ENCODE data around the gene GSTT2B. TPM values are rescaled to one million over a fixed set of nuclear protein-coding genes. Genes with fewer than 3 reads are reported as not detected.
"Not testable (repeated sequence)": the region's sequence is repeated elsewhere in the genome, so short reads cannot be mapped to it uniquely, and the experiment has no call there.

GSTT2B gene
- total RNA-seq, 1 donor from 2014 or later, result 4.8 TPM

DNA sequence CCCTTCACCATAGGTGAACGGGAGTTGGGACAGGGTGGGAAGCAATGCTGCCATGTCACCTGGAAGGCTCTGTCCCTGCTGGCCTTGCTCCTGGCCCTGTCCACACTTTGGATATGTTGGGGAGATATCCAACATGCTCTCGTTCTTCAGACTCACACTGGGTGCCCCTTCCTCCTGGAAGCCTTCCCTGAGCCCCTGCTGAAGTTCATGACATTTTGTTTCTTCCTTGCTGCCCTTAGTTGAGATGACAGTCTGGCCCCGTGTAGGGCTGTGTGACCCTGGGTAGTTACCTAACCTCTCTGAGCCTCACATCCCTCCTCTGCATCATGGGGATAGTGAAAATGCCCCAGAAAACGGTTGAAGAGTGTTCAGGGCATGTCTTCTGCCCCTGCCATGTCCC lies 7.5 kb downstream of the GSTT2B start:
- not testable (repeated sequence) for H3K27me3 Mint-ChIP-seq; H3K4me1 Mint-ChIP-seq (ENCODE audit: low read depth); H3K9me3 Mint-ChIP-seq (ENCODE audit: low read depth); H3K36me3 Mint-ChIP-seq (ENCODE audit: insufficient read depth); H3K27ac Mint-ChIP-seq; H3K4me3 Mint-ChIP-seq (ENCODE audit: low read depth); DNase-seq (ENCODE audit: low spot score, unreplicated experiment)

DNA sequence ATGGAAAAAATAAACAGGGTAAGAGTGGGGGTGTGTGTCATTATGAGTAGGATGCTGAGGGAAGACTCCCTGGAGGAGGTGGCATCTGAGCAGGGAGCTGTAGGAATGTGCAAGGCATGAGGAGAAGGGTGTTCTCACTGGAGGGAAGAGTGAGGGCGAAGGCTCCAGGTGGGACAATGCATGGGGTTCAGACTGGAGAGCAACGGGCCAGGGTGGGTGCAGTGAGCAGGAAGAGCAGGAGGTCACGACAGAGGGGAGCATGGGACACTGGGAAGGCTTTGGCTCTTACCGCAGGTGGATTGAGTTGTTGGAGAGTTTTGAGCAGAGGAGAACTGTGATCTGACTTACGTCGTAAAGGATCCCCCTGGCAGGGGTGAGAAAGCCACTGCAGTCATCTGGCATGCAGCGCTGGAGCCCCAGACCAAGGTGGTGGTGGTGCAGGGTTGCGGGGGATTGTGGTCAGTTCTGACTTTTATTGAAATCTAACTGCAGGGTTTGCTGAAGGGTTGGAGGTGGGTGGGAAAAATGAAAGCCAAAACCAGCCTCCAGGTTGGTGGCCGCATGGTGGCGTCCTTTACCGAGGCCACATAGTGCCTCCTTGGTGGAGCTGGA lies 8.1 kb downstream of the GSTT2B start:
- peak overlapping the region; percentile 2 for H3K27ac Mint-ChIP-seq

DNA sequence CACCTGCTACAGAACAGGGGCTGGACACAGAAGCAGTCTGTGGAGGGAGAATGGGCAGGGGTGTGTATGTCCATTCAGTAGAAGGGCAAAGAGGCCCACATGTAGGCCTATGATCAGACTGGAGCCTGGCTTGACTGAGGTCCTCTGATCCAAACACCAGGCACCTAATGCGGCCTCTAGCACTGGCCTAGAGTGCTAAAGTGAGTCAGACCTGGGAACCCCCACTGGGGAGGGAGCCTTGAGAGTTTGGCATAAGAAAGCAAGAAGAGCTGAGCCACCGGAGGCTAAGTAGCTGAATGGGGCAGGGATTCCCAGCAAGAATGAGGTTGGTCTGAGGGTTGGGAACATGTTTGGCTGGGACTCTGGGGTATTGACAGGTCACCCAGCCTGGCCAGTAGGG lies 9.6 kb downstream of the GSTT2B start:
- H3K4me1 Mint-ChIP-seq (ENCODE audit: low read depth); H3K27me3 Mint-ChIP-seq; DNase-seq (ENCODE audit: low spot score, unreplicated experiment); H3K9me3 Mint-ChIP-seq (ENCODE audit: low read depth); H3K27ac Mint-ChIP-seq; H3K4me3 Mint-ChIP-seq (ENCODE audit: low read depth); H3K36me3 Mint-ChIP-seq (ENCODE audit: insufficient read depth): not testable (repeated sequence)

More for the DNA sequence above, 8.1 kb downstream of the GSTT2B start:
- not testable (repeated sequence) for H3K4me1 Mint-ChIP-seq (ENCODE audit: low read depth); DNase-seq (ENCODE audit: low spot score, unreplicated experiment); H3K9me3 Mint-ChIP-seq (ENCODE audit: low read depth); H3K36me3 Mint-ChIP-seq (ENCODE audit: insufficient read depth); H3K27me3 Mint-ChIP-seq; H3K4me3 Mint-ChIP-seq (ENCODE audit: low read depth)

DNA sequence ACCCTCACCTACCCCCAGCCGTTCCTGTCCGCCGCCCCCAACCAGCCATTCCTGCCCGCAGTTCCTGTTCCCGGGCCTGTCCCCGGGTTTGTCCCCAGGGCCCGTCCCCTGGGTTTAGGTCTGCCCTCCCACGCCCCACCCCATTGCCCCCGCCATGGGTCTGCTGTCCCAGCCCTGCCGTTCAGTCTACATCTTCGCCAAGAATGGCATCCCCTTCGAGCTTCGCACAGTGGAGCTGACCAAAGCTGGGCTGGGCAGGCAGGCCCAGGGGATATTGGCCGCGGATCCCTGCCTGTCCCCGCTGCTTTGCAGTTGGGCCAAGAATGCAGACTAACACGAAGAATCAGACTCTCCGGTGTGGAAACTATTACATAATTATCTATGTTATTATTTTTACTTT lies 11.2 kb downstream of the GSTT2B start:
- not testable (repeated sequence) for H3K27ac Mint-ChIP-seq; H3K36me3 Mint-ChIP-seq (ENCODE audit: insufficient read depth); H3K9me3 Mint-ChIP-seq (ENCODE audit: low read depth); H3K4me1 Mint-ChIP-seq (ENCODE audit: low read depth); DNase-seq (ENCODE audit: low spot score, unreplicated experiment); H3K27me3 Mint-ChIP-seq; H3K4me3 Mint-ChIP-seq (ENCODE audit: low read depth)

DNA sequence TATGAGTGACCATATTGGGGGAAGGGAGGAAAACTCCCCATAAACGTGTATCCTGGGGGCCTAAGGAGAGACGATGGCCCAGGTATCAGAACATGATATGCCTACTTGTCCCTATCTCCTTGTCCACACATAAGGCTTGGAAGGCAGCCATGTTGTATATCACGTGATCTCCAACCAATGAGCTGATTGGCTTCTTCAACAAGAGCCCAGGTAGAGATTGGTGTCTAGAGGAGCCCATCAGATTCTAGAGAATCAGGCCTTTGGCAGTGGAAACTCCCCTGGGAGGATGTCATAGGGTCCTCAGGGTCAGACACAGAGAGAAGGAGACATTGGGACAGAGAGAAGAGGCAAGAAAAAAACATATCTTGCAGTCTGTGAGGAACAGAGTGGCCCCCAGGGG lies 13.6 kb downstream of the GSTT2B start:
- DNase-seq (ENCODE audit: low spot score, unreplicated experiment); H3K4me1 Mint-ChIP-seq (ENCODE audit: low read depth); H3K27ac Mint-ChIP-seq; H3K27me3 Mint-ChIP-seq; H3K4me3 Mint-ChIP-seq (ENCODE audit: low read depth); H3K36me3 Mint-ChIP-seq (ENCODE audit: insufficient read depth); H3K9me3 Mint-ChIP-seq (ENCODE audit: low read depth): not testable (repeated sequence)

DNA sequence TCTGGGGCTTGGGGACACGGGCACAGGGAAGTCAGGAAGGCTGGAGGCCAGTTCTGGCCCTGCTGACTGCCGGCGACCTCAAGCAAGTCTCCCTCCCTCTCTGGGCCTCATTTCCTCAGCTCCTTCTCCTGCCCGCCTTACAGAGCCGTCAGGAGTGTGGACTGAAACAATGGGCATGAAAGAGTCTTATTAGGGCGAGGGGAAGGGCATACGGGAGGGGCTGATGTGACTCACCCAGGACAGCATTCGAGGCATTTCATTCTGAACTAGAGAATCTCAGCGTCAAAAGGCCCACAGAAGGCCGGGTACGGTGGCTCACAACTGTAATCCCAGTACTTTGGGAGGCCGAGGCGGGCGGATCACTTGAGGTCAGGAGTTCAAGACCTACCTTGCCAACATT lies 20.8 kb downstream of the GSTT2B start:
- not testable (repeated sequence) for H3K27me3 Mint-ChIP-seq; H3K36me3 Mint-ChIP-seq (ENCODE audit: insufficient read depth); H3K9me3 Mint-ChIP-seq (ENCODE audit: low read depth); H3K4me1 Mint-ChIP-seq (ENCODE audit: low read depth); H3K27ac Mint-ChIP-seq; H3K4me3 Mint-ChIP-seq (ENCODE audit: low read depth); DNase-seq (ENCODE audit: low spot score, unreplicated experiment)

DNA sequence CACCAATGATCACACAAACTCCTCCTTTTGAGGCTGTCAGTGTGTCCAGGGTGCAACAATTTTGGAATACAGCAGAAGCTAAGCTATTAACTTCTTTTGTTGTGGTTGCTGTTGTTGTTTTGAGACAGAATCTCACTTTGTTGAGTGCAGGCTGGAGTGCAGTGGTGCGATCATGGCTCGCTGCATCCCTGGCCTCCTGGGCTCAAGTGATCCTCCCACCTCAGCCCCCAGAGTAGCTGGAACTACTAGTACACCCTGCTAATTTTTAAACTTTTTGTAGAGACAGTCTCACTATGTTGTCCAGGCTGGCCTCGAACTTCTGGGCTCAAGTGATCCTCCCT lies 22.0 kb downstream of the GSTT2B start:
- TF ChIP-seq, protein P1, sequence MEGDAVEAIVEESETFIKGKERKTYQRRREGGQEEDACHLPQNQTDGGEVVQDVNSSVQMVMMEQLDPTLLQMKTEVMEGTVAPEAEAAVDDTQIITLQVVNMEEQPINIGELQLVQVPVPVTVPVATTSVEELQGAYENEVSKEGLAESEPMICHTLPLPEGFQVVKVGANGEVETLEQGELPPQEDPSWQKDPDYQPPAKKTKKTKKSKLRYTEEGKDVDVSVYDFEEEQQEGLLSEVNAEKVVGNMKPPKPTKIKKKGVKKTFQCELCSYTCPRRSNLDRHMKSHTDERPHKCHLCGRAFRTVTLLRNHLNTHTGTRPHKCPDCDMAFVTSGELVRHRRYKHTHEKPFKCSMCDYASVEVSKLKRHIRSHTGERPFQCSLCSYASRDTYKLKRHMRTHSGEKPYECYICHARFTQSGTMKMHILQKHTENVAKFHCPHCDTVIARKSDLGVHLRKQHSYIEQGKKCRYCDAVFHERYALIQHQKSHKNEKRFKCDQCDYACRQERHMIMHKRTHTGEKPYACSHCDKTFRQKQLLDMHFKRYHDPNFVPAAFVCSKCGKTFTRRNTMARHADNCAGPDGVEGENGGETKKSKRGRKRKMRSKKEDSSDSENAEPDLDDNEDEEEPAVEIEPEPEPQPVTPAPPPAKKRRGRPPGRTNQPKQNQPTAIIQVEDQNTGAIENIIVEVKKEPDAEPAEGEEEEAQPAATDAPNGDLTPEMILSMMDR (IDR thresholded peaks at IDR 0.05; ENCODE audit: unreplicated experiment), result no peak
- no peak for DNase-seq (ENCODE audit: low spot score, unreplicated experiment)
- Mint-ChIP-seq H3K4me3 (ENCODE audit: low read depth) (no peak overlapping the region), H3K27ac (peak overlapping the region; percentile 92), H3K27me3 (no peaks in the 10 kb centered on the region), H3K4me1 (ENCODE audit: low read depth) (peaks cover 9% of the 10 kb centered on the region), H3K36me3 (ENCODE audit: insufficient read depth) (no peaks in the 10 kb centered on the region), H3K9me3 (ENCODE audit: low read depth) (no peaks in the 10 kb centered on the region)

DNA sequence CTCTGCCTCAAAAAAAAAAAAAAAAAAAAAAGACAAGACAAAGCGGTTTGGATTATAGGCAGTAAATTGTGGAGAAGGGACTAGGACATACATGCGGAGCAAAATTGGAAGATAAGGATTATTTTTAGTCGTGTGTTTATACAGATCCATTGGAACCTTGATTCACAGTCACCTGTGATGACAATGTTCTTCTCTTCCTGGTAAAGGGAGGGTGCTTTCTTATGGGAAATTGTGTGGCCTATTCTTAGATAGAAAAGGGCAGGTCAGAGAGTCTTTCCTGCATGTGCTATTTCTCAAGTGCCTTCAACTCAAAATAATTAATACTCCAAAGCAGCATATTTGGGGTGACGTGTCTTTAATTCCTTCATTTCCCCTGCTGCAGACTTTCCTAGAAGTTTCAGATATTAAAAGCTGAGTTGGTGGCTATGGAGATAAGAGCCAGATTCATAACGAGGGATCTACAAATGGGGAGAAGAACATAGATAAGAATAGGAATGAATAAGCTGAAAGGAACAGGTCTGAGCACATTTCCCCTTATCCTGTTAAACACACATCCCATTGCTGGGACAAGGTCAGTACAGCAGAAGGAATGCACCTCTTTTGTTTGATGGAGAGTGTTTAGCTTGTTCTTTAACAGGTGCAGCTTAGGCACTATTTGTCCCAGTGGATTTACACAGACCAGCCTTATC lies 22.5 kb downstream of the GSTT2B start:
- Mint-ChIP-seq H3K27ac (peak overlapping the region; percentile 92), H3K4me1 (ENCODE audit: low read depth) (peaks cover 9% of the 10 kb centered on the region), H3K4me3 (ENCODE audit: low read depth) (no peak overlapping the region), H3K9me3 (ENCODE audit: low read depth) (no peaks in the 10 kb centered on the region), H3K36me3 (ENCODE audit: insufficient read depth) (no peaks in the 10 kb centered on the region), H3K27me3 (no peaks in the 10 kb centered on the region)
- TF ChIP-seq, protein P1 (IDR thresholded peaks at IDR 0.05; ENCODE audit: unreplicated experiment), result no peak
- no peak for DNase-seq (ENCODE audit: low spot score, unreplicated experiment)

Measured in progenitor cell of endocrine pancreas (in vitro differentiated cells).